OCI-LY1 (cell line): ENCODE results near the gene RPAIN.
"Not testable (repeated sequence)": the region's sequence is repeated elsewhere in the genome, so short reads cannot be mapped to it uniquely, and the experiment has no call there.

ENCODE experiments used
- H2AFZ ChIP-seq: fragments of 200-600 bp; sonication (generic), shearing (Covaris generic); 2 replicates; pipeline ENCODE4 v1.6.0; 2014; ENCODE audit warnings: antibody characterized with exemption, mild to moderate bottlenecking, low read length
- H3F3A ChIP-seq: fragments of 200-600 bp; sonication (generic), shearing (Covaris generic); 2 replicates; pipeline ENCODE4 v1.6.0; 2014; ENCODE audit warnings: mild to moderate bottlenecking, antibody characterized with exemption, low read length, moderate library complexity; ENCODE audit not compliant: insufficient read depth
- H3K27ac ChIP-seq: fragments of 200-600 bp; sonication (generic); 2 replicates; pipeline ENCODE4 v1.5.1; 2014; ENCODE audit warnings: low read length, mixed run types, mild to moderate bottlenecking, low read depth; ENCODE audit not compliant: poor library complexity, severe bottlenecking
- H3K27me3 ChIP-seq: fragments of 200-600 bp; sonication (generic); 2 replicates; pipeline ENCODE4 v1.6.0; 2014; ENCODE audit warnings: antibody characterized with exemption, mild to moderate bottlenecking, low read length, moderate library complexity; ENCODE audit not compliant: insufficient read depth
- H3K36me3 ChIP-seq: fragments of 200-600 bp; sonication (generic); 2 replicates; pipeline ENCODE4 v1.6.1; 2014; ENCODE audit warnings: mild to moderate bottlenecking, antibody characterized with exemption, low read length, moderate library complexity, mixed read lengths; ENCODE audit not compliant: insufficient read depth
- H3K4me1 ChIP-seq: fragments of 200-600 bp; sonication (generic); 2 replicates; pipeline ENCODE4 v1.5.1; 2014; ENCODE audit warnings: mild to moderate bottlenecking, low read length, moderate library complexity; ENCODE audit not compliant: insufficient read depth, severe bottlenecking
- H3K4me2 ChIP-seq: fragments of 200-600 bp; sonication (generic), shearing (Covaris generic); 2 replicates; pipeline ENCODE4 v1.6.1; 2014; ENCODE audit warnings: low read length
- H3K4me3 ChIP-seq: fragments of 200-600 bp; sonication (generic); 2 replicates; pipeline ENCODE4 v1.5.1; 2014; ENCODE audit warnings: low read length, low read depth, mild to moderate bottlenecking, mixed read lengths; ENCODE audit not compliant: poor library complexity, severe bottlenecking
- H3K79me2 ChIP-seq: fragments of 200-600 bp; shearing (Covaris generic); 2 replicates; pipeline ENCODE4 v1.6.1; 2016; ENCODE audit warnings: mixed run types, low read length, mixed read lengths; ENCODE audit not compliant: insufficient read depth
- H3K9ac ChIP-seq: fragments of 200-600 bp; sonication (generic), shearing (Covaris generic); 2 replicates; pipeline ENCODE4 v1.6.1; 2014; ENCODE audit warnings: mild to moderate bottlenecking, low read length, mixed read lengths
- H3K9me2 ChIP-seq: fragments of 200-600 bp; sonication (generic), shearing (Covaris generic); 2 replicates; pipeline ENCODE4 v1.6.1; 2014; ENCODE audit warnings: low read depth, mild to moderate bottlenecking, low read length, mixed read lengths
- H3K9me3 ChIP-seq: fragments of 200-600 bp; shearing (Covaris generic); 2 replicates; pipeline ENCODE4 v1.6.1; 2014; ENCODE audit warnings: low read length, mixed read lengths
- H4K20me1 ChIP-seq: fragments of 200-600 bp; sonication (generic), shearing (Covaris generic); 2 replicates; pipeline ENCODE4 v1.6.0; 2016; ENCODE audit warnings: mild to moderate bottlenecking, low read length; ENCODE audit not compliant: insufficient read depth
- EZH2 ChIP-seq: fragments of 200-600 bp; sonication (generic), shearing (Covaris generic); IDR thresholded peaks from 2 replicates; pipeline ENCODE4 v1.8.0; 2017; ENCODE audit warnings: borderline replicate concordance, mixed run types, mild to moderate bottlenecking, antibody characterized with exemption, low read length, moderate library complexity, mixed read lengths
- TF ChIP-seq, protein P1 (sequence below): fragments of 200-600 bp; sonication (generic), shearing (Covaris generic); IDR thresholded peaks from 2 replicates; pipeline ENCODE4 v1.5.1; 2017; ENCODE audit warnings: mild to moderate bottlenecking, antibody characterized with exemption, low read length, moderate library complexity, mixed read lengths

RPAIN gene

DNA sequence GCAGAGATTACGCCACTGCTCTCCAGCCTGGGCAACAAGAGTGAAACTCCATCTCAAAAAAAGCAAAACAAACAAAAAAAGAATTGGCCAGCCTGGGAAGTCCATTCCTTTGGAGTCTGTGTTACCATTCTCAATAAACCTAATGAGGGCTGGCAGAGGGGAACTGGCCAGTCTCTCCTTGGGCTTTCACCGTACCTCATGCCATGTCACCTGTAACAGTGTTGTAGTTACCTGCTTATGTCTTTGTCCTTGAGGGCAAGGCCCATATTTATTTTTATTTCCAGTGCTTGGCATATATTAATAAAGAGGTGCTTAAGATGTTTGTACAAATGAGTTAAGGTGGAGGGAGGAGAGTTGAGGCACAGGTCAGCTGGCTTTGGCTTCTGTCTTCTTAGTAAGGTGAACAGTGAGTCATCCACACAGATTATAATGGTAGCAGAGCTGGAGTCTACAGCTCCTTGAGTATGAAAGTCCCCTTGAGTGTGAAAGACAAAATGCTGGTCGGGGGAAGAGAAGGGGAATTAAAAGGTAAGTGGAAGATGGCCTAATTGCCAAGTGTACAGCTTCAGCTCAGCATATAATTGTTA, 10.5 kb downstream of the RPAIN start:
- Histone ChIP-seq H3K9ac (no peak overlapping the region), H3K4me2 (no peak overlapping the region), H3K27me3 (no peaks in the 10 kb centered on the region), H3K27ac (no peak overlapping the region), H3K36me3 (peaks cover 95% of the 10 kb centered on the region), H3K4me1 (no peaks in the 10 kb centered on the region), H2AFZ (no peak overlapping the region), H4K20me1 (no peaks in the 10 kb centered on the region), H3K9me3 (no peaks in the 10 kb centered on the region), H3K9me2 (no peaks in the 10 kb centered on the region), H3F3A (peaks cover 3% of the 10 kb centered on the region; the same call in 1 of the 2 replicates), H3K79me2 (no peaks in the 10 kb centered on the region), H3K4me3 (no peak overlapping the region)
- TF ChIP-seq, protein P1, sequence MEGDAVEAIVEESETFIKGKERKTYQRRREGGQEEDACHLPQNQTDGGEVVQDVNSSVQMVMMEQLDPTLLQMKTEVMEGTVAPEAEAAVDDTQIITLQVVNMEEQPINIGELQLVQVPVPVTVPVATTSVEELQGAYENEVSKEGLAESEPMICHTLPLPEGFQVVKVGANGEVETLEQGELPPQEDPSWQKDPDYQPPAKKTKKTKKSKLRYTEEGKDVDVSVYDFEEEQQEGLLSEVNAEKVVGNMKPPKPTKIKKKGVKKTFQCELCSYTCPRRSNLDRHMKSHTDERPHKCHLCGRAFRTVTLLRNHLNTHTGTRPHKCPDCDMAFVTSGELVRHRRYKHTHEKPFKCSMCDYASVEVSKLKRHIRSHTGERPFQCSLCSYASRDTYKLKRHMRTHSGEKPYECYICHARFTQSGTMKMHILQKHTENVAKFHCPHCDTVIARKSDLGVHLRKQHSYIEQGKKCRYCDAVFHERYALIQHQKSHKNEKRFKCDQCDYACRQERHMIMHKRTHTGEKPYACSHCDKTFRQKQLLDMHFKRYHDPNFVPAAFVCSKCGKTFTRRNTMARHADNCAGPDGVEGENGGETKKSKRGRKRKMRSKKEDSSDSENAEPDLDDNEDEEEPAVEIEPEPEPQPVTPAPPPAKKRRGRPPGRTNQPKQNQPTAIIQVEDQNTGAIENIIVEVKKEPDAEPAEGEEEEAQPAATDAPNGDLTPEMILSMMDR: no peak
- TF ChIP-seq EZH2: no peak

DNA sequence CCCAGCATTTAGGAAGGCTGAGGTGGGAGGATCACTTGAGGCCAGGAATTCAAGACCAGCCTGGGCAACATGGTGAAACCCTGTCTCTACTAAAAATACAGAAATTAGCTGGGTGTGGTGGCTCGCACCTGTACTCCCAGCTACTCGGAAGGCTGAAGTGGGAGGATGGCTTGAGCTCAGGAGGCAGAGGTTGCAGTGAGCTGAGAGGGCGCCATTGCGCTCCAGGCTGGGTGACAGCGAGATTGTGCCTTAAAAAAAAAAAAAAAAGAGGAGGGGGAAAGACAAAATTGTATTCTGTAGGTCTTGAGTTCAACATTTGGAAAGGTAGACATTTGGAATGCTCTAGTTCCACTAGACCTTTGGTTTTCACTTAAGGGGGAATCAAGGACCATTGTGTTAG, 11.3 kb downstream of the RPAIN start:
- not testable (repeated sequence) for H3K79me2 ChIP-seq, H3K9ac ChIP-seq, H3F3A ChIP-seq, H3K4me2 ChIP-seq, H3K4me1 ChIP-seq, H3K4me3 ChIP-seq, H3K9me3 ChIP-seq, H4K20me1 ChIP-seq, H3K27me3 ChIP-seq, H3K9me2 ChIP-seq, H2AFZ ChIP-seq, H3K27ac ChIP-seq
- H3K36me3 ChIP-seq: peaks cover 92% of the 10 kb centered on the region

DNA sequence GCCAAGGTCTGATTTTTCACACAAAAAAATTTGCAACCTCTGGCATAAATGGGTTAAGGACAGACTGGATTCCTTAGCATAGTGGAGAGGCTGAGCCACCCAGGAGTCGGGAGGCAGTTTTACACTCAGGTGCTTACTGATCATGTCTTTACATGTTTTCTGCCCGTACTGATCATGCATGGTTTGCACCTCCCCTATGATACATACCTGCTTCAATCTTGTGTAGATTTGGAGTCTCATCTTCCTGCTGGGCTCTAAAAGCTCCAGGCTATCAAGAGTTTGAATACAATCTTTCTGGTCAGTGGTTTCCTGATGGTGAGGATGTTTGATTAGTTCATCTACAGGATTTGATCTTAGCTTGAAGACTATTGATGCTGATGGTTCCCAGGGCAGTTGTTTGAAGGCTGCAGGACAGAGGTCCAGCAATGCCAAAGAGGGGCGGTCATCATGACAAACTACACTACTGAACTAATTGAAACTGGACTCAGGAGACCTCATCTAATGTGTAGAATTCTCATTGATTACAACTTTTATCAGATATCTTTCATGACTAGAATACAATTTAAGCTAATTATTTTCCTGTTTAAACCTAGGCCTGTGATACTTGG, 12.1 kb downstream of the RPAIN start:
- peaks cover 92% of the 10 kb centered on the region for H3K36me3 ChIP-seq

More for the DNA sequence above, 12.1 kb downstream of the RPAIN start:
- no peak overlapping the region for H3K9ac ChIP-seq
- H3K27ac ChIP-seq: no peak overlapping the region
- no peaks in the 10 kb centered on the region for H4K20me1 ChIP-seq
- H3K9me3 ChIP-seq: no peaks in the 10 kb centered on the region
- H3K4me3 ChIP-seq: no peak overlapping the region
- H3K9me2 ChIP-seq: no peaks in the 10 kb centered on the region
- H3K4me2 ChIP-seq: no peak overlapping the region
- H3K79me2 ChIP-seq: peaks cover 3% of the 10 kb centered on the region
- H3K27me3 ChIP-seq: no peaks in the 10 kb centered on the region
- TF ChIP-seq EZH2: no peak
- TF ChIP-seq, protein P1: no peak
- peaks cover 10% of the 10 kb centered on the region for H3K4me1 ChIP-seq
- H2AFZ ChIP-seq: no peak overlapping the region
- H3F3A ChIP-seq: peaks cover 3% of the 10 kb centered on the region; the same call in 1 of the 2 replicates
